Activated T-cell treated with anti-CD3 and anti-CD28 coated beads, Interleukin-2, amount 50 U/mL, for 72 hours (primary cell): ENCODE measurements around the gene SLC16A12. TPM values are rescaled to one million over a fixed set of nuclear protein-coding genes. Genes with fewer than 3 reads are reported as not detected.
"Not testable (repeated sequence)": the region's sequence is repeated elsewhere in the genome, so short reads cannot be mapped to it uniquely, and the experiment has no call there.

ENCODE experiments used
- ATAC-seq, 2 donors: fragments of 150-1000 bp; cut with Tn5 transposase; replicated peaks in 1 of 2; 2 replicates each; pipeline ENCODE4 v1.10.0; 2021; ENCODE audit warnings: moderate library complexity in 2 of 2, mild to moderate bottlenecking in 1 of 2
- DNase-seq, 2 donors: peaks; one replicate each; pipeline ENCODE4 v3.0.0; 2021 to 2022; ENCODE audit warnings: mixed read lengths in 1 of 2
- H3K27ac Mint-ChIP-seq: one replicate; pipeline ENCODE4 v1.8.0; 2022; ENCODE audit warnings: mild to moderate bottlenecking, moderate library complexity, mixed read lengths
- H3K27me3 Mint-ChIP-seq: one replicate; pipeline ENCODE4 v1.8.0; 2022; ENCODE audit warnings: low read depth, mixed read lengths
- H3K36me3 Mint-ChIP-seq, 2 donors: one replicate each; pipeline ENCODE4 v1.8.0; 2022; ENCODE audit warnings: mixed read lengths in 2 of 2, mild to moderate bottlenecking in 1 of 2; ENCODE audit not compliant: insufficient read depth in 2 of 2
- H3K4me1 Mint-ChIP-seq: one replicate; pipeline ENCODE4 v1.8.0; 2022; ENCODE audit warnings: low read depth, mixed read lengths
- H3K4me3 Mint-ChIP-seq, 2 donors: one replicate each; pipeline ENCODE4 v1.8.0; 2022; ENCODE audit warnings: mild to moderate bottlenecking in 2 of 2, mixed read lengths in 2 of 2, moderate library complexity in 2 of 2
- H3K9me3 Mint-ChIP-seq, 2 donors: one replicate each; pipeline ENCODE4 v1.8.0; 2022; ENCODE audit warnings: mixed read lengths in 2 of 2
- total RNA-seq, 2 donors: library from RNA; stranded (reverse); gene quantifications; one replicate each; pipeline ENCODE4 v1.2.3, GENCODE V29; 2022

SLC16A12 gene
- total RNA-seq, 2 donors from 2014 or later: not detected

GRCh38 chr10:89537364-89537763, 2.0 kb upstream of the SLC16A12 start:
- Mint-ChIP-seq H3K27ac (no peak overlapping the region), H3K4me3 (no peak overlapping the region), H3K27me3 (peaks cover 75% of the 10 kb centered on the region), H3K9me3 (no peaks in the 10 kb centered on the region), H3K4me1 (peaks cover 17% of the 10 kb centered on the region), H3K36me3 (no peaks in the 10 kb centered on the region)
- DNase-seq: no peak
- no peak for ATAC-seq

- H3K27me3 Mint-ChIP-seq: peaks cover 85% of the 10 kb centered on the region
- no peaks in the 10 kb centered on the region for H3K36me3 Mint-ChIP-seq
- no peaks in the 10 kb centered on the region for H3K9me3 Mint-ChIP-seq
- peaks cover 17% of the 10 kb centered on the region for H3K4me1 Mint-ChIP-seq
- ATAC-seq: no peak
- no peak for DNase-seq
- peak overlapping the region; percentile 14 to 42 for H3K4me3 Mint-ChIP-seq
- H3K27ac Mint-ChIP-seq: no peak overlapping the region
Measured at GRCh38 chr10:89536013-89536354, 590 bp upstream of the SLC16A12 start.

DNA sequence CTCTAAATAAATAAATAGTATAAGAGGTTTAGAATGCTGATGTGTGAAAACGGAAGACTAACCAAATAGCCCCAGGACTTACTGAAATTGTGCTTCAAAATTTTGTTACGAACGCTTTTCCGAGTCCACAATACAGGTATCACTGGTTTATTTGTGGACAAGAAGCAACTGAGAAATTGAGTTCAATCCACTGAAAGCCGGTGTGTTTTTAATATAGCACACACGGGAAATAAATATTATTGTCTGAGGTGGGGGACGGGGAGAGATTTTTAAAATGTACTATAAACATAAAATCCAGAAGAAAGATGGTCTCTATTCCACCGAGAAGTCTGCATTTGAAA, 598 bp downstream of the SLC16A12 start:
- no peaks in the 10 kb centered on the region for H3K9me3 Mint-ChIP-seq
- no peak overlapping the region for H3K27ac Mint-ChIP-seq
- H3K36me3 Mint-ChIP-seq: no peaks in the 10 kb centered on the region
- peaks cover 17% of the 10 kb centered on the region for H3K4me1 Mint-ChIP-seq
- H3K4me3 Mint-ChIP-seq: peak overlapping the region; percentile 54 to 74
- no peak for DNase-seq
- no peak for ATAC-seq
- H3K27me3 Mint-ChIP-seq: peaks cover 81% of the 10 kb centered on the region

DNA sequence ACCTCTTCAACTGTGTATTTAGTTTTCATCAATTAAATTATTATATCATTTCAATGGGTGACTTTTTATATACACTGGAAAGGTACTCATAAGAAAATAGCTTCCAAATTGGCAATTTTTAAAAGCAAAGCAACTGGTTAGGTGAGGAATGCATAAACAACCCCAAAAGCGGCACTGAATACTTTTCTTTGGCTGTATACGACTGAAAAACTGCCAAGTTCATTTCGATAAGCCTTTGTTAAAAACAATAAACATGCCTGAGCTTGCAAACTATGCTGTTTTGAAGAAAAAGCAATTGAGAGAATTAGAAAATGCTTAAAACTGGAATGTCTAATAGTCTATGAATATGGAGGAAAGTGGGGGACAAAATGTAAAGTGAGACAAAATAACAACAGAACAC, 2.9 kb downstream of the SLC16A12 start:
- peaks cover 61% of the 10 kb centered on the region for H3K27me3 Mint-ChIP-seq
- DNase-seq: no peak
- no peak overlapping the region for H3K27ac Mint-ChIP-seq
- H3K36me3 Mint-ChIP-seq: no peaks in the 10 kb centered on the region
- no peaks in the 10 kb centered on the region for H3K9me3 Mint-ChIP-seq
- no peak overlapping the region for H3K4me3 Mint-ChIP-seq
- peaks cover 17% of the 10 kb centered on the region for H3K4me1 Mint-ChIP-seq
- no peak for ATAC-seq

- Mint-ChIP-seq H3K4me3 (no peak overlapping the region), H3K36me3 (no peaks in the 10 kb centered on the region), H3K27ac (no peak overlapping the region), H3K27me3 (peaks cover 52% of the 10 kb centered on the region), H3K9me3 (no peaks in the 10 kb centered on the region), H3K4me1 (peaks cover 17% of the 10 kb centered on the region)
- ATAC-seq: no peak
- no peak for DNase-seq
Measured at GRCh38 chr10:89531359-89531758, 4.0 kb downstream of the SLC16A12 start.

DNA sequence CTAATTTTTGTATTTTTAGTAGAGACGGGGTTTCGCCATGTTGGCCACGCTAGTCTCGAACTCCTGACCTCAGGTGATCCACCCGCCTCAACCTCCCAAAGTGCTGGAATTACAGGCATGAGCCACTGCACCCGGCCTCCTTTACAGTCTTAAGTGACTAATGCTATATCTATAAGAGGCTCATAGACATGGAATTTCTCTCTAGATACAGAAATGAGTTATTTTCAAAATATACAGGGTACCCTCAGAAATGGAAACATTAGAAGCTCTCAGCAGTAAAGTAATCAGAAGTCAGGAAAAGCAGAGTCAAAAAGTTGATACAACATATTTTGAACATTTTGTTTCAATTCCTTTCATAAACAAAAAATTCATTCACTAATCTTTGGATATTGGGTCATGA, 5.7 kb downstream of the SLC16A12 start:
- H3K4me3 Mint-ChIP-seq, H3K9me3 Mint-ChIP-seq, DNase-seq, H3K4me1 Mint-ChIP-seq, H3K27ac Mint-ChIP-seq, ATAC-seq, H3K36me3 Mint-ChIP-seq: not testable (repeated sequence)
- peaks cover 41% of the 10 kb centered on the region for H3K27me3 Mint-ChIP-seq

DNA sequence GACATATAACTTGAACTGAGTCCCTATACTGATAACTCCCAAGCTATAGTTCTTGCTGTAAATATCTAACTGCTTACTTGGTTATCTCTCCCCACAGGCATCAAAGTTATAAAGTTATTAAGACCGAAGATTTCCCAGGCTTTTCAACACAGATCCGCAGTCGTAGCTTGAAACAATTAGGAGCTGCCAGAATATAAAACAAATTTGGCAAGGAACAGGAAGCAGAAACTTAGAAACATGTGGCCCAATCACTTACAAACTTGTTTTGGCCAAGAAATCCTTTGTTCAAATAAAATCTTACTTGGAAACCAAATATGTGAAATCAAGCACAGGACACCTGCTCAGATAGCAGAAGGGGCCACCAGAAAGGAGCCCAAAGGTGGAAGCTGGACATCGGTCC, 9.0 kb downstream of the SLC16A12 start:
- no peak overlapping the region for H3K27ac Mint-ChIP-seq
- ATAC-seq (no peak), DNase-seq (no peak)
- no peak overlapping the region for H3K4me3 Mint-ChIP-seq
- no peaks in the 10 kb centered on the region for H3K36me3 Mint-ChIP-seq
- H3K27me3 Mint-ChIP-seq: peaks cover 7% of the 10 kb centered on the region
- H3K4me1 Mint-ChIP-seq: no peaks in the 10 kb centered on the region
- H3K9me3 Mint-ChIP-seq: no peaks in the 10 kb centered on the region

DNA sequence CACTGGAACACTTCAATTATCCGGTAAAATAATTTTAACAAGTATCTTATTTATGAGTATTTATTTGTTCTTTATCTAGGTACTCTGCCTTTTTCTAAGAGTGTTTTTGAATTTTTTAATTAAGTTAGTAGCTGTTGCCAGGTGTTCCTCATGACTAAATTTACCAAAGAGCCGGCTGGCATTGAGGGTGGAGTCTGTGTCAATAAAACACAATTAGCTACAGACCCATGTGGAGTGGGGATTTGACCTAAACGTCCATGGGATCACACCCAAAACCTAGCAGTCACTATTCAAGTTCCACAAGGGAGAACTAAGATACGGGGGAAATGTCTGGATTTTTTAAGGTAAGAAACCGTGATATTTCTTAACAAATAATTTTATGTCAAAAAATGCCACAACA, 9.8 kb downstream of the SLC16A12 start:
- H3K9me3 Mint-ChIP-seq: no peaks in the 10 kb centered on the region
- H3K27ac Mint-ChIP-seq: no peak overlapping the region
- H3K4me1 Mint-ChIP-seq: no peaks in the 10 kb centered on the region
- DNase-seq (no peak), ATAC-seq (no peak)
- H3K27me3 Mint-ChIP-seq: peaks cover 2% of the 10 kb centered on the region
- H3K36me3 Mint-ChIP-seq: no peaks in the 10 kb centered on the region
- no peak overlapping the region for H3K4me3 Mint-ChIP-seq

DNA sequence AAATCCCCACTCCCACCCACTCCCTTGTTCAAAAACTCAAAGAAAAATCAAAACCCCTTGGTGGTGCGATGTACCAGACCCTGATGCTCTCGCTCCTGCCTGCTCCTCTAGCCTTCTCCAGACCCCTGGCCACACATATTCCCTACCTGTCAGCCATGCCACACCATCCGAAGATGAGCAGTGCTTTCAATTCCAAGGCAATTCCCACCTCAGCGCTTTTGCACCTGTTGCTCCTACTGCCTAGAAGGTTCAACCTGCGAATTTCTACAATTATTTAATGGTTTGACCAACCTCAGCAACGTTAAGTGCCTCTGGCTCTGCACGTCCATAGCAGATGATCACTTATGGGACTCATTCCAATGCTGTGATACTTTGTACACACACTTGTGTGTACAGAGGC, 11.1 kb downstream of the SLC16A12 start:
- no peaks in the 10 kb centered on the region for H3K4me1 Mint-ChIP-seq
- H3K4me3 Mint-ChIP-seq: no peak overlapping the region
- H3K36me3 Mint-ChIP-seq: no peaks in the 10 kb centered on the region
- ATAC-seq (no peak), DNase-seq (no peak)
- no peak overlapping the region for H3K27ac Mint-ChIP-seq
- no peaks in the 10 kb centered on the region for H3K27me3 Mint-ChIP-seq
- no peaks in the 10 kb centered on the region for H3K9me3 Mint-ChIP-seq

- Mint-ChIP-seq H3K4me3 (no peak overlapping the region), H3K27me3 (no peaks in the 10 kb centered on the region), H3K4me1 (no peaks in the 10 kb centered on the region), H3K9me3 (no peaks in the 10 kb centered on the region), H3K27ac (no peak overlapping the region), H3K36me3 (no peaks in the 10 kb centered on the region)
- ATAC-seq (no peak), DNase-seq (no peak)
Measured at GRCh38 chr10:89523274-89523673, 12.1 kb downstream of the SLC16A12 start.

GRCh38 chr10:89522463-89522862, 12.9 kb downstream of the SLC16A12 start:
- Mint-ChIP-seq H3K4me3 (no peak overlapping the region), H3K4me1 (no peaks in the 10 kb centered on the region), H3K9me3 (no peaks in the 10 kb centered on the region), H3K27ac (no peak overlapping the region), H3K36me3 (no peaks in the 10 kb centered on the region), H3K27me3 (no peaks in the 10 kb centered on the region)
- DNase-seq (no peak), ATAC-seq (no peak)

DNA sequence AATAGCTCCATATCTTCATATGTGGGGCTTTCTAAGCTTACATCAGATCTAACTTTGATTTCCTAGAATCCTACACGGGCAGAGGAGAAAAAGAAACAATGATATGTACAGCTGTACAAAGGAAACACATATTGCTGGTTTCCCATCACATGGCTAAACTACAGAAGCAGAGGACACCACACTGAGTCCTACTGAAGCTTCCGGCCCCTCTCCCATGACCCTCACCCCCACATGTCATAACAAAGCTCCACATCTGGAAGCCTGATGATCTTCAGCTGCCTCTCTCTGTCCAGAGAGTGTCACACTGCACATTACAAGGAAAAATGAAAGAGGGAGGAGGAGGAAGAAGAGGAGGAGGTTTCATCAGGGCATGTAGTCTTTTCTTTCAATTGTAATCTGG, 14.0 kb downstream of the SLC16A12 start:
- Mint-ChIP-seq H3K4me1 (no peaks in the 10 kb centered on the region), H3K36me3 (no peaks in the 10 kb centered on the region), H3K9me3 (no peaks in the 10 kb centered on the region), H3K27ac (no peak overlapping the region), H3K27me3 (no peaks in the 10 kb centered on the region), H3K4me3 (no peak overlapping the region)
- ATAC-seq: no peak
- no peak for DNase-seq

GRCh38 chr10:89520706-89521105, 14.7 kb downstream of the SLC16A12 start:
- ATAC-seq (no peak), DNase-seq (no peak)
- Mint-ChIP-seq H3K36me3 (no peaks in the 10 kb centered on the region), H3K27ac (no peak overlapping the region), H3K4me1 (no peaks in the 10 kb centered on the region), H3K27me3 (no peaks in the 10 kb centered on the region), H3K9me3 (no peaks in the 10 kb centered on the region), H3K4me3 (no peak overlapping the region)

DNA sequence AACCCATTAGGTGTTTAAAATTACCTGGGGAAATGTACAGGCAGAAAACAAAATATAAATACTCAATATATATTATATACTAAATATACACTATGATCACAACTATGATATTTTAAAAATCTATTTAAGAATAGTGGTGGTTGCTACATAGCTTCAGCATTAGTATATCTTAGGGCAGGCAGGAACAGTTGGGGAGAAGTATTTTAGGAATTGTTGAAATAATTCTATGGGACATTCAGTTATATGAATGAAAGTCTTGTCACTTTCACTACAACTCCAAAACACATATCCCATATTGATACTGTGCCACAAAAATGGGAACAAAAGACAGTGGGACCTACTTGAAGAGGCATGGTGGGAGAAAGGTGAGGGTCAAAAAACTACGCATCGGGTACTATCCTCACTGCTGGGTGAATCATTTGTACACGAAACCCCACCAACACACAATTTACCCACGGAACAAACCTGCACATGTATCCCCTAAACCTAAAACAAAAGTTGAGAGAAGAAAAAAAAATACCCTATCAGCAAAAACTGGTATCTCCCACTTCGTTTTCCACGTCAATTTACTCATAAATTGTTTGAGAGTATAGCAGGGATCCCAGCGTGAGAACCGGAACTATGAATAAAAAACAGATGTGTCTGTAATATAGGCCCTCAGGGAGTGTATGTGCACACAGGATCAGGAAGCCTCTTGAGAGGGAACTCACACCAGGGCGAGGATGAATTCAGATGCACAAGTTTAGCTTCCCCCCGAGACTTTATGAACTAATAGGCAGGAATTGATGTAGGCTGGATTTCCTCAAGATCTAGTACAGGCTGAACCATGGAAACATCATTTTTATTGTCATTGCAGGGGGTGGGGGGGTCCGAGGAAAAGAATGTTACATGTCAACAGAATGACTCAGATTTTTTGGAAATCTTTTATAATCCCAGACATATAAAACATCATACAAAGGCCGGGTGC, 16.2 kb downstream of the SLC16A12 start:
- DNase-seq: no peak
- no peaks in the 10 kb centered on the region for H3K36me3 Mint-ChIP-seq
- H3K4me3 Mint-ChIP-seq: no peak overlapping the region
- H3K27ac Mint-ChIP-seq: no peak overlapping the region
- no peaks in the 10 kb centered on the region for H3K27me3 Mint-ChIP-seq
- no peaks in the 10 kb centered on the region for H3K9me3 Mint-ChIP-seq
- H3K4me1 Mint-ChIP-seq: no peaks in the 10 kb centered on the region
- no peak for ATAC-seq
